GM10266 (cell line): Measurements from ENCODE around the gene DHRS11.

Source experiments
- DNase-seq: peaks from one replicate; pipeline ENCODE4 v3.0.0; 2012; ENCODE audit errors: extremely low spot score
- TF ChIP-seq, protein P1 (sequence below): IDR thresholded peaks from 2 replicates; pipeline ENCODE4 v1.5.1; 2012; ENCODE audit warnings: mild to moderate bottlenecking, low read depth; ENCODE audit not compliant: control insufficient read depth, insufficient read depth; ENCODE audit errors: missing control alignments

DHRS11 gene

DNA sequence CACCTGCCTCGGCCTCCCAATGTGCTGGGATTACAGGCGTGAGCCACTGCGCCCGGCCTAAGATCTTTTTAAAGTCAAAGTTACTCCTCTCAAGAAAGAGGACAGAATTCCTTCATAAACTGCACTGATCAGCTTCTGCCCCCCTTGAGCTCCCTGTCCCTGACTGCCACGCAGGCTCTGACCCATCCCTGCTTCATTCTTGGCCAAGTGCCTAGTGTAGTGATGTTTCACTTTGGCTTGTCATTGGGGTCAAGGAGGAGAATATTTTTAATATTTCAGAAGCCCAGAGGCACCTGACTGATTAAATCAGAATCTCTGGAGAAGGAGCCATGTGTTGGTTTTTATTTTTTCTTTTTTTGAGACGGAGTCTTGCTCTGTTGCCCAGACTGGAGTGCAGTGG lies 18.8 kb downstream of the DHRS11 start:
- no peak for DNase-seq
- TF ChIP-seq, protein P1, sequence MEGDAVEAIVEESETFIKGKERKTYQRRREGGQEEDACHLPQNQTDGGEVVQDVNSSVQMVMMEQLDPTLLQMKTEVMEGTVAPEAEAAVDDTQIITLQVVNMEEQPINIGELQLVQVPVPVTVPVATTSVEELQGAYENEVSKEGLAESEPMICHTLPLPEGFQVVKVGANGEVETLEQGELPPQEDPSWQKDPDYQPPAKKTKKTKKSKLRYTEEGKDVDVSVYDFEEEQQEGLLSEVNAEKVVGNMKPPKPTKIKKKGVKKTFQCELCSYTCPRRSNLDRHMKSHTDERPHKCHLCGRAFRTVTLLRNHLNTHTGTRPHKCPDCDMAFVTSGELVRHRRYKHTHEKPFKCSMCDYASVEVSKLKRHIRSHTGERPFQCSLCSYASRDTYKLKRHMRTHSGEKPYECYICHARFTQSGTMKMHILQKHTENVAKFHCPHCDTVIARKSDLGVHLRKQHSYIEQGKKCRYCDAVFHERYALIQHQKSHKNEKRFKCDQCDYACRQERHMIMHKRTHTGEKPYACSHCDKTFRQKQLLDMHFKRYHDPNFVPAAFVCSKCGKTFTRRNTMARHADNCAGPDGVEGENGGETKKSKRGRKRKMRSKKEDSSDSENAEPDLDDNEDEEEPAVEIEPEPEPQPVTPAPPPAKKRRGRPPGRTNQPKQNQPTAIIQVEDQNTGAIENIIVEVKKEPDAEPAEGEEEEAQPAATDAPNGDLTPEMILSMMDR = no peak

DNA sequence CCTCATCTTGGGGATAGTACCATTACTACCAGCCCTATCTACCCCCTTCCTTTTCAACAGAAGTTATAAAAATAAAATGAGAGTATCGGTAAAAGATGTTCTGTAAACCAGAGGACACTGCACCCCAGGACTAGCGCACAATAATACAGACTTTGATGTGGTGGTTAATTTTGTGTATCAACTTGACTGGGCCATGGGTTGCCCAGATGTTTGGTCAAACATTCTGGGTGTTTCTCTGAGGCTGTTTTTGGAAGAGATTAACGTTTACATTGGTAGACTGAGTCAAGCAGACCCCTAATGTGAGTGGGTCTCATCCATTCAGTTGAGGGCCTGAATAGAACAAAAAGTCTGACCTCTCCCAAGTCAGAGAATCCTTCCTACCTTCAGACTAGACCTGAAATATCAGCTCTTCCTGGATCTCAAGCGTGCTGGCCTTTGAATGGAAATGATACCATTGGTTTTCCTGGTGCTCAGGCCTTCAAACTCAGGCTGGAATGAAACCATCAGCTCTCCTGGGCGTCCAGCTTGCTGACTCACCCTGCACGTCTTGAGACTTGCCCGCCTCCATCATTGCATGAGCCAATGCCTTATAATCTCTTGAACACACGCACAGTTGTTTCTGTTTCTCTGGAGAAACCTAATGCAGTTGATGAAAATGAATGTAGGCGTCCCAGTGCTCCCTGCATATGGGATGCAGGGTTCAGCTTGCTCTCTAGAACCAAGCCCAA lies 19.8 kb downstream of the DHRS11 start:
- TF ChIP-seq, protein P1 = no peak
- DNase-seq = no peak

DNA sequence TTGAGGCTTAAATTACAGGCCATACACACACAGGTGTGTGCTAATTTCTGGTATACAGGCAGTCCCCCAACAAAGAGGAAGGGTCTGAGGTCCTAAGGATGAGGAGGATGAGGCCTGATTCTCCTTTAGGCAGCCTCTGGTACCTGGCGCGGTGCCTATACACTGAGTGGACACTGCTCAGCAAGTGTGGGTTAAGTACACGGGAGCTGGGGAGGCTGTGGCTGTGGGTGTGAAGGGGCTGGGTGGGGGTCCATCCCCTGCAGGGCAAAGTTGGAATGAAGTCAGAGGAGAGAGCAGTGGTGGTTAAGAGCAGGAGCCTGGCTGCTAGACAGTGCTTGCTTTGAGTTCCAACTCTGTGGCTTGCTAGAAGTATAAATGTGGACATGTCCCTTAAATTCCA lies 20.6 kb downstream of the DHRS11 start:
- DNase-seq = no peak
- TF ChIP-seq, protein P1 = no peak

DNA sequence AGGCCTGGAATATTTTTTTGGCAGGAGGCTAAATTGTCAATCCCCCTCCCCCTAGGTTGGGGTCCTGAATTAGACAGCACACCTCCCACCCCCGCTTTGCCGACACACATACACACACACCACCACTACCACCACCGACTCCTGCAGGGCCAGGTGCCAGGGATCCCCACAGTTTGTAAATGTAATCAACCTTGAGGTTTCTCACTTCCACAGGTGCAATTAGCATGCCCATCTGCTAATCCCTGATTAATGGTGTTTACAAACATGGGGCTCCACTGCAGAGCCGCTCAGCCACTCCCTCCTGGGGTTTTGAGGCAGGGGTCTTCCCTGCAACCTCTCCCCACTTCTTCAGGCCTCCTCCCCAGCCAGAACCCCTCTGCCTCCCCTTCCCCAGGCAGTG lies 21.5 kb downstream of the DHRS11 start:
- no peak for DNase-seq
- TF ChIP-seq, protein P1 = no peak

DNA sequence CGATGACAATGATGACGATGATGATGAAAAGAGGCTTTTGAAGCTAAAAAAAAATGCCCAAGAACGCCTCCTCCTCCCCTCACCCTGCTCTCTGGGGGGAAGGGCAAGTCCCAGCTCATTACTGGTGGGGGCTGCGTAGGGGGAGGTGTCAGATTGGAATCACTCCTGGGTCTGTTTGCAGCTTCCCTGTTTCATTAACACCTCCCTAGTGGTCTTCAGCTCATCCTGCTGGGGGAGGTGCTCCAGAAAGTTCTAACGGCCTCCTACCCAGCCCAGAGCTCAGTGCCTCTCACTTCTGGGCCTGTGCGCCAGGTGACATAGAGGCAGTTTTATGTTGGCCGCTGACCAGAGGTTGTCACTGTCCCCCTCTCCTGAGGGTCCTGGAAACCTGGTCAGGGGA lies 22.4 kb downstream of the DHRS11 start:
- no peak for DNase-seq
- TF ChIP-seq, protein P1 = no peak

DNA sequence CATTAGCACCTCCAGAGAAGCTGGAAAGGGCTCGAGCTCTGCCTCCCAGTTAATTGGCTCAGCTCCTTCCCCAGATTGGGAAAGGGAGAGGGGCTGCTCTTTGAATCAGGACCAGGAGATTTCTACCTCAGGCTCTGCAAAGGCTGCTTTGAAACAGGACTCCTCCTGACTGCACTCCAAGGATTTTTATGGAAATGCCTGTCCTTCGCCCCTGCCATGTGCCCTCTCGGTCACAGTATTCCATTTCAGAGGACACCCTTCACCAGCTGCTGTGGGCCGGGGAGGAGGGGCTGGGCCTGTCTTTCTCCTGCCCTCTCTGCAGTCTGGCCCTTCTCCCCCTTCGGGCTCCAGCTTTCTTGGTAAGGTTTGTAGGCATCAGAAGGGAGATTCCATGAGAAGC lies 23.3 kb downstream of the DHRS11 start:
- TF ChIP-seq, protein P1 = no peak
- no peak for DNase-seq

DNA sequence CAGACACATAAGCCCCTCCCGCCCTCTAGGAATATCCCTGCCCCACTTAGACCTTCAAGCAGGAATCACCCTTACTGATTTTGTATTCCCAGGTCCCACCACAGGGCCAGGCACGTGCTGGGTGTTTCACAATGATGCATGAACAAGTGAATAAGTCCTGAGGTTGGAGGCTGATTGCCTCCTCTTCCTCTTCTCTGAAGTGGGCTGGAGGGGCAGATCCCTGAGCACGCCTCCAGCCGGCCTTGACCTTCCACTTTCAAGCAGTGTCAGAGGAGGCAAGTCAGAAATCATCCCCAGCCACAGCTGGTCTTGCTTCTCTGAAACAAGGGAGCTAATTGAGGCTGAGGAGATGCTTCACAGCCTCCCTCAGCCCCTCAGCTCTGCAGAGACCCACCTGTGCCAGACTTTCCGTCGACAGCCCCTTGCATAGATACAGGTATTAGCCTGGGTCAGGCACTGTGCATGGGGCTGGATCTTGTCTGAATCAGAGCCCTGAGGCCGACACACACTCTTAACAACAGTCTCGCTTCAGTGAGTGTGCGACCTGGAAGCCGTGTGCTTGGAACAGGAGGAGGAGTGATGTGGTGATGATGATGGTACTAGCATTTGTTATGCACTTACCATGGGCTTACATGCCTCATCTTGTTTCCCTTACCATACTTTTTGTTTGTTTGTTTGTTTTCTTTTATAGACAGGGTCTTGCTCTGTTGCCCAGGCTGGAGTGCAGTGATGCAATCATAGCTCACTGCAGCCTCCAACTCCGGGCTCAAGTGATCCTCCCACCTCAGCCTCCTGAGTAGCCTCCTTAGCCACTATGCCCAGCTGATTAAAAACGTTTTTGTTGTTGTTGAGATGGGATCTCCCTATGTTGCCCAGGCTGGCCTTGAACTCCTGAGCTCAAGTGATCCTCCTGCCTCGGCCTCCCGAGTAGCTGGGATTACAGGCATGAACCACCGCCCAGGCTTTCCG lies 24.7 kb downstream of the DHRS11 start:
- TF ChIP-seq, protein P1 = no peak
- DNase-seq = no peak
